GM12865 (cell line): ENCODE results near the gene TENT4B.

ENCODE experiments used
- DNase-seq: peaks from one replicate; pipeline ENCODE4 v3.0.0; 2010; ENCODE audit warnings: low read depth
- H3K4me3 ChIP-seq: 2 replicates; pipeline ENCODE4 v1.5.1; 2011; ENCODE audit warnings: mild to moderate bottlenecking, low read depth, low read length, control low read depth
- TF ChIP-seq, protein P1 (sequence below): IDR thresholded peaks from 2 replicates; pipeline ENCODE4 v1.5.1; 2011; ENCODE audit warnings: low read length, control low read depth, low read depth, inconsistent platforms; ENCODE audit not compliant: insufficient read depth; ENCODE audit errors: missing control alignments

The TENT4B gene

DNA sequence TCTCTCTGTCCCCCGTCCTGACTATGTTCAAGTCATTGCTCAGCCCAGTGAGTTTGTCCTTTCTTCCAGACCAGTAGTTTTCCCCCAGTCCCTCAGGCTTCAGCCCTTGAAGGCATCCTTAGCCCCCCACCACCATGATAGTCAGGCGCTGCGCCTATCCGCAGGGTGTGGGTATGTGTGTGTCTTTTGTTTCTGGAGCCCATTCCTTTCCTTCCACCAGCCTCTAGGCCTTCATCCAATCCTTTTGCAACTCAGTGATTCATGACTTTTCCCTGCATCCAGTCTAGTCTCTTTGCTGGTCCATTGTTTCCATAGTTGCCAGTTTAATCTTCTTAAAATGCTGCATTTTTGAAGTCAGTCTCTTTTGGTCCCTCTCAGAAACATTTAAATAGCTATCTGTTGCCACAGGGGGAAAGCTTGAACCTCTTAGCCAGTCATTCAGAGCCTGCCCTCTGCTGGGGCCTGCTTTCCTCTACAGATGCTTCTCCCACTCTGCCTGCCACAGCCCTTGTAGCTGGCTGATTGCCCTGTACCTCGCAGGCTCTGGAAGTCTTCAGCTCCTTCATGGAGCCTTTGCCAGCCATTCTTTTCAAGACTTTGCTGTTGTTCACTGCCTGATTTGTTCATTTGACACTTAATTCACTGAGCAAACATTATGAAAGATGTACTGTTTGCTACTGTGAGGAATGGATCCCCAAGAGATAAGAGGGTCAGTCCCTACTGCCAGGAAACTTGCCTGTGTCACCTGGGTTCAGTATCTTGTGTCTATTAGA, 57.3 kb downstream of the TENT4B start:
- H3K4me3 ChIP-seq = no peak overlapping the region
- TF ChIP-seq, protein P1, sequence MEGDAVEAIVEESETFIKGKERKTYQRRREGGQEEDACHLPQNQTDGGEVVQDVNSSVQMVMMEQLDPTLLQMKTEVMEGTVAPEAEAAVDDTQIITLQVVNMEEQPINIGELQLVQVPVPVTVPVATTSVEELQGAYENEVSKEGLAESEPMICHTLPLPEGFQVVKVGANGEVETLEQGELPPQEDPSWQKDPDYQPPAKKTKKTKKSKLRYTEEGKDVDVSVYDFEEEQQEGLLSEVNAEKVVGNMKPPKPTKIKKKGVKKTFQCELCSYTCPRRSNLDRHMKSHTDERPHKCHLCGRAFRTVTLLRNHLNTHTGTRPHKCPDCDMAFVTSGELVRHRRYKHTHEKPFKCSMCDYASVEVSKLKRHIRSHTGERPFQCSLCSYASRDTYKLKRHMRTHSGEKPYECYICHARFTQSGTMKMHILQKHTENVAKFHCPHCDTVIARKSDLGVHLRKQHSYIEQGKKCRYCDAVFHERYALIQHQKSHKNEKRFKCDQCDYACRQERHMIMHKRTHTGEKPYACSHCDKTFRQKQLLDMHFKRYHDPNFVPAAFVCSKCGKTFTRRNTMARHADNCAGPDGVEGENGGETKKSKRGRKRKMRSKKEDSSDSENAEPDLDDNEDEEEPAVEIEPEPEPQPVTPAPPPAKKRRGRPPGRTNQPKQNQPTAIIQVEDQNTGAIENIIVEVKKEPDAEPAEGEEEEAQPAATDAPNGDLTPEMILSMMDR = peak; percentile 84
- DNase-seq = peak; percentile 84

DNA sequence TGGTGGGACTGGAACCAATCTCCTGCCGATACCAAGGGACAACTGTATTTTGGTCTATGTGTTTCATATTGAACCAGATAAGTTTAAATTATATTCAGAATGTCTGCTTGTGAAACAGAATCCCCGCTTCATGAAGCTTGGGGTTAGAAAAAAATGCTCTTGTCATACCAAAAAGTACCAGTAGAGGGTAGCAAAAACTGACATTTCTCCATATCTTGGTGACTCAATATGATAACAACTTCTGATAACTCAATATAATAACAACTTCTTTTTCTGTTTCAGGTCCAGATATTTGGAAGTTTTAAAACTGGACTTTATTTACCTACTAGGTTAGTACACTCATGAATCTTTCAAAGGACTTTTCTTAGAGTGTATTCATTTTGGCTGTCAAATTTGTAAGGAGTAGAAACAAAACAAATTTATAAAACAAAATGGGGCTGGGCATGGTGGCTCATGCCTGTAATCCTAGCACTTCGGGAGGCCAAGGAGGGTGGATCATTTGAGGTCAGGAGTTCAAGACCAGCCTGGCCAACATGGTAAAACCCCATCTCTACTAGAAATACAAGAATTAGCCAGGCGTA, 60.9 kb downstream of the TENT4B start:
- peak; percentile 67 for DNase-seq
- TF ChIP-seq, protein P1 = peak; percentile 64
- H3K4me3 ChIP-seq = no peak overlapping the region

DNA sequence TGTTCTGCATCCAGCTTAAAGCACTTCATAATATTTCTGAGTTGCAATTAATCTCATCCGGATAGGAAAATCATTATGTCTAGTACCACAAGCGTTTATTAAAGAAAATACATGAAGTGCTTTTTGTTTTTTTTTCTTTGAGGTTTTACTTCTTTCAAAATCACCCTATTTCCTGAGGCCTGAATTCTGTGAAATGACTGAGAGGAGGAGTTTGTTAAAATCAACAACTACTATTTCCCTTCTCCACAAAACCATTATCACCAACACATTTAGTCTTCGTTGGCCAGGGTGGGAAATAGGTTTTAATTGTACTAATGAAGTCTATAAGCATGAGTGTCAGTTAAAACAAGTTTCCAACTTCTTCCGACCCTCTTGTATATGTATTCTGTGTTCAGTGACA, 62.6 kb downstream of the TENT4B start:
- TF ChIP-seq, protein P1 = no peak
- no peak for DNase-seq
- H3K4me3 ChIP-seq = no peak overlapping the region

GRCh38 chr16:50216231-50216630, 63.1 kb downstream of the TENT4B start:
- TF ChIP-seq, protein P1 = no peak
- no peak for DNase-seq

DNA sequence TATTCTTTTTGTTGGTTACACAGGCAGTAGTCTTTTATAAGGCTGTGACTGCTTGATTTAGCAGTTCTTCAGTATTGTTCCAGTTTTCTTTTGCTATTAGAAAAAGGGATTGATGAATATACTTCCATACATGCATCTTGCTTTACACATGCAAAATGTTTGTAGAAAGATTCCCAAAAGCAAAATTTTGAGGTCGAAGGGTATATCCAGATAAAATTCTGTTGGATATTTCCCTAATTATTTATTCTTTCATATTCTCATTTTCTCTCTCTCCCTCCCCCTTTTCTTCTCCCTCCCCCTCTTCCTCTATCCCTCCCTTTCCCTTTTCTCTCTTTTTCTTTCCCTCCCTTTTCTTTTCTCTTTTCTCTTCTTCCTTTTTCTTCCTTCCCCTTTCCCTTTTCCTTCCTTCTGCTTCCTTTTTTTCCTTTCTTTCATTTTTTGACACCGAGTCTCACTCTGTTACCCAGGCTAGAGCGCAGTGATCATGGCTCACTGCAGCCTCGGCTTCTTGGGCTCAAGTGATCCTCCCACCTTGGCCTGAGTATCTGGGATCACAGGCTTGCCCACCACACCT, 66.4 kb downstream of the TENT4B start:
- no peak overlapping the region for H3K4me3 ChIP-seq
- no peak for DNase-seq
- TF ChIP-seq, protein P1 = no peak

More at GRCh38 chr16:50216231-50216630, 63.1 kb downstream of the TENT4B start:
- no peak overlapping the region for H3K4me3 ChIP-seq

GRCh38 chr16:50224286-50224685, 71.2 kb downstream of the TENT4B start:
- no peak for DNase-seq
- no peak overlapping the region for H3K4me3 ChIP-seq
- TF ChIP-seq, protein P1 = no peak

GRCh38 chr16:50227120-50227519, 74.0 kb downstream of the TENT4B start:
- TF ChIP-seq, protein P1 = no peak
- DNase-seq = no peak

More at GRCh38 chr16:50227120-50227519, 74.0 kb downstream of the TENT4B start:
- H3K4me3 ChIP-seq = no peak overlapping the region
